ENCODE measurements around the gene STK32B. TPM values are rescaled to one million over a fixed set of nuclear protein-coding genes. Genes with fewer than 3 reads are reported as not detected.

Gene STK32B
- total RNA-seq, 1 experiment from 2014 or later = 0.03 TPM

- DNase-seq (ENCODE audit: low spot score) = no peak
These were observed 418.0 kb downstream of the STK32B start for GRCh38 chr4:5469151-5469775.

GRCh38 chr4:5469861-5470260 lies 418.6 kb downstream of the STK32B start:
- no peak for DNase-seq (ENCODE audit: low spot score)

GRCh38 chr4:5470318-5471198 lies 419.3 kb downstream of the STK32B start:
- DNase-seq (ENCODE audit: low spot score) = no peak

- DNase-seq (ENCODE audit: low spot score) = no peak
These were observed 419.9 kb downstream of the STK32B start for GRCh38 chr4:5471206-5471605.

GRCh38 chr4:5471691-5472090 lies 420.4 kb downstream of the STK32B start:
- DNase-seq (ENCODE audit: low spot score) = no peak

- DNase-seq (ENCODE audit: low spot score) = no peak
These were observed 420.9 kb downstream of the STK32B start for GRCh38 chr4:5472160-5472591.

- no peak for DNase-seq (ENCODE audit: low spot score)
These were observed 421.8 kb downstream of the STK32B start for GRCh38 chr4:5473125-5473524.

GRCh38 chr4:5474756-5475155 lies 423.5 kb downstream of the STK32B start:
- DNase-seq (ENCODE audit: low spot score) = peak; percentile 22

GRCh38 chr4:5477613-5478012 lies 426.3 kb downstream of the STK32B start:
- no peak for DNase-seq (ENCODE audit: low spot score)

- no peak for DNase-seq (ENCODE audit: low spot score)
These were observed 426.9 kb downstream of the STK32B start for GRCh38 chr4:5478169-5478568.

- no peak for DNase-seq (ENCODE audit: low spot score)
These were observed 427.4 kb downstream of the STK32B start for GRCh38 chr4:5478697-5479096.

GRCh38 chr4:5479518-5480060 lies 428.3 kb downstream of the STK32B start:
- no peak for DNase-seq (ENCODE audit: low spot score)

- no peak for DNase-seq (ENCODE audit: low spot score)
These were observed 437.1 kb downstream of the STK32B start for GRCh38 chr4:5488413-5488812.

- no peak for DNase-seq (ENCODE audit: low spot score)
These were observed 438.0 kb downstream of the STK32B start for GRCh38 chr4:5489260-5489659.

- DNase-seq (ENCODE audit: low spot score) = no peak
These were observed 446.2 kb downstream of the STK32B start for GRCh38 chr4:5497489-5497888.

- no peak for DNase-seq (ENCODE audit: low spot score)
These were observed 448.9 kb downstream of the STK32B start for GRCh38 chr4:5500165-5500564.

- DNase-seq (ENCODE audit: low spot score) = no peak
These were observed 452.2 kb downstream of the STK32B start for GRCh38 chr4:5503336-5503936.

GRCh38 chr4:5504486-5504885 lies 453.2 kb downstream of the STK32B start:
- no peak for DNase-seq (ENCODE audit: low spot score)

GRCh38 chr4:5510504-5510903 lies 459.2 kb downstream of the STK32B start:
- no peak for DNase-seq (ENCODE audit: low spot score)

GRCh38 chr4:5511791-5512190 lies 460.5 kb downstream of the STK32B start:
- DNase-seq (ENCODE audit: low spot score) = no peak

GRCh38 chr4:5515646-5516045 lies 464.4 kb downstream of the STK32B start:
- DNase-seq (ENCODE audit: low spot score) = no peak

GRCh38 chr4:5517372-5517771 lies 466.1 kb downstream of the STK32B start:
- no peak for DNase-seq (ENCODE audit: low spot score)
